Measurements from ENCODE around the gene COX10.
A peak's percentile ranks its signal among the peaks of the same experiment; 100 is the strongest.

Gene COX10

GRCh38 chr17:14118951-14119350 lies 49.6 kb downstream of the COX10 start:
- DNase-seq (ENCODE audit: low read depth): peak; percentile 52
- no peak overlapping the region for H3K4me3 ChIP-seq (ENCODE audit: low read depth, low read length)
- TF ChIP-seq, protein P1, sequence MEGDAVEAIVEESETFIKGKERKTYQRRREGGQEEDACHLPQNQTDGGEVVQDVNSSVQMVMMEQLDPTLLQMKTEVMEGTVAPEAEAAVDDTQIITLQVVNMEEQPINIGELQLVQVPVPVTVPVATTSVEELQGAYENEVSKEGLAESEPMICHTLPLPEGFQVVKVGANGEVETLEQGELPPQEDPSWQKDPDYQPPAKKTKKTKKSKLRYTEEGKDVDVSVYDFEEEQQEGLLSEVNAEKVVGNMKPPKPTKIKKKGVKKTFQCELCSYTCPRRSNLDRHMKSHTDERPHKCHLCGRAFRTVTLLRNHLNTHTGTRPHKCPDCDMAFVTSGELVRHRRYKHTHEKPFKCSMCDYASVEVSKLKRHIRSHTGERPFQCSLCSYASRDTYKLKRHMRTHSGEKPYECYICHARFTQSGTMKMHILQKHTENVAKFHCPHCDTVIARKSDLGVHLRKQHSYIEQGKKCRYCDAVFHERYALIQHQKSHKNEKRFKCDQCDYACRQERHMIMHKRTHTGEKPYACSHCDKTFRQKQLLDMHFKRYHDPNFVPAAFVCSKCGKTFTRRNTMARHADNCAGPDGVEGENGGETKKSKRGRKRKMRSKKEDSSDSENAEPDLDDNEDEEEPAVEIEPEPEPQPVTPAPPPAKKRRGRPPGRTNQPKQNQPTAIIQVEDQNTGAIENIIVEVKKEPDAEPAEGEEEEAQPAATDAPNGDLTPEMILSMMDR (IDR thresholded peaks at IDR 0.05; ENCODE audit: insufficient read depth, low read depth, low read length, missing control alignments): no peak

GRCh38 chr17:14119546-14119945 lies 50.2 kb downstream of the COX10 start:
- TF ChIP-seq, protein P1 (IDR thresholded peaks at IDR 0.05; ENCODE audit: insufficient read depth, low read depth, low read length, missing control alignments): no peak
- DNase-seq (ENCODE audit: low read depth): no peak
- H3K4me3 ChIP-seq (ENCODE audit: low read depth, low read length): no peak overlapping the region

- DNase-seq (ENCODE audit: low read depth): no peak
- H3K4me3 ChIP-seq (ENCODE audit: low read depth, low read length): no peak overlapping the region
- TF ChIP-seq, protein P1 (IDR thresholded peaks at IDR 0.05; ENCODE audit: insufficient read depth, low read depth, low read length, missing control alignments): no peak
Measured at GRCh38 chr17:14121952-14122351, 52.6 kb downstream of the COX10 start.

GRCh38 chr17:14123619-14124278 lies 54.4 kb downstream of the COX10 start:
- peak; percentile 33 for DNase-seq (ENCODE audit: low read depth)
- TF ChIP-seq, protein P1 (IDR thresholded peaks at IDR 0.05; ENCODE audit: insufficient read depth, low read depth, low read length, missing control alignments): no peak
- H3K4me3 ChIP-seq (ENCODE audit: low read depth, low read length): no peak overlapping the region

- no peak overlapping the region for H3K4me3 ChIP-seq (ENCODE audit: low read depth, low read length)
- TF ChIP-seq, protein P1 (IDR thresholded peaks at IDR 0.05; ENCODE audit: insufficient read depth, low read depth, low read length, missing control alignments): no peak
- DNase-seq (ENCODE audit: low read depth): no peak
Measured at GRCh38 chr17:14124854-14125253, 55.5 kb downstream of the COX10 start.

- TF ChIP-seq, protein P1 (IDR thresholded peaks at IDR 0.05; ENCODE audit: insufficient read depth, low read depth, low read length, missing control alignments): no peak
- no peak for DNase-seq (ENCODE audit: low read depth)
- H3K4me3 ChIP-seq (ENCODE audit: low read depth, low read length): no peak overlapping the region
Measured at GRCh38 chr17:14125518-14126137, 56.3 kb downstream of the COX10 start.
